HG03575 (cell line): Measurements from ENCODE around the gene DDX51.

Experiments used
- ATAC-seq: cut with Tn5 transposase; IDR thresholded peaks from one replicate; pipeline ENCODE4 v1.9.1; 2021; ENCODE audit not compliant: unreplicated experiment, insufficient number of reproducible peaks, low FRiP score; ENCODE audit errors: extremely low read depth

Gene DDX51

DNA sequence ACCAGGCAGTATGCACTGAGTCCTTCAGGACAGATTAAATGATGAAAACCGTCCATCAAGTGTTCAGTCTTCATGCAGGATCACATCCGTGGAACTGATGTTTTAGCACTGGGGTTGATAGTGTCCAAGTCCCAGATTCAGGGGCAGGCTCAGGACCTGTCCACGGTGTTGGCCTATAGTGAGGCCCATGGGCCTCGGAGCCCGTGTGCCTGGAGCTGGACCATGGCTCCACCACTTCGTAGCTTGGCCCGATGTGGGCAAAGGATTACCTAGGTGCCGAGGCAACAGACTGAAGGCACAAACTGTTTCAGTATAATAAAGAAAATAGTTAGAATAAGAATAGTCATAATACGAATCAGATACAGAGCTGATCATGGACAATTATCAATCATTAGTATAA lies 41.8 kb downstream of the DDX51 start:
- ATAC-seq = no peak

DNA sequence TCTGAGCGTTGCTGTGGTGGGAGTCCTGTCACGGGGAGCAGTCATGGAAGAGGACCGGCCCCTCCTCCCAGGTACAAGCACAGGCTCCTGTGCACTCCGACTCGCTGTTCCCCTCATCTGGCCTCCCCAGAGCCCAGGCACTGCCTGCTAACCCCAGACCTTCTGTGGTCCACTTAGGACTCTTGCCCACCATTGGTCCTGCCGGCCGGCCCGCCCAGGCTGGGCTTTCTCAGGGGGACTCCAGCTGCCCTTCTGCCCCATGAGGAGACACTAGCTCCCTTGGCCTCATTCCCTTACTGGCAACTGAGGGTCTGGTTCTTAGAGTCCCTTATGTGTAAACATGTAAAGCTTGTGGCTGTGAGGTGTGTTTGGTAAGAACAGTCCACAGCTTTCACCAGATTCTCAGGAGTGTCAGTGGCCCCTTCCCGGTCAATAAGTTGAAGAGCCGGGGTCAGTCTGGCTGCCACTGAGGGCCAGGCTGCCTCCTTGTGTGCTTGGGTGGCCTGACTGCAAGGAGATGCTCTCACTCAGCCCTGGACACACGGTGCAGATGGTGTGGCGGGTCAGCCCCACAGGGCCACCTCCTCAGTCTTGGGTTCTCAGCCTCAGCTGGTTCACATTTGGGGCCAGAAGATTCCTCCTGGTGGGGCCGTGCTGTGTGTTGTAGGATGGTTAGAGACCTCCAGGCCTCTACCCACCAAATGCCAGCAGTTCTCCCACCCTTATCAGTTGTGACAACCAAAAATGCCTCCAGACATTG lies 43.6 kb downstream of the DDX51 start:
- no peak for ATAC-seq

DNA sequence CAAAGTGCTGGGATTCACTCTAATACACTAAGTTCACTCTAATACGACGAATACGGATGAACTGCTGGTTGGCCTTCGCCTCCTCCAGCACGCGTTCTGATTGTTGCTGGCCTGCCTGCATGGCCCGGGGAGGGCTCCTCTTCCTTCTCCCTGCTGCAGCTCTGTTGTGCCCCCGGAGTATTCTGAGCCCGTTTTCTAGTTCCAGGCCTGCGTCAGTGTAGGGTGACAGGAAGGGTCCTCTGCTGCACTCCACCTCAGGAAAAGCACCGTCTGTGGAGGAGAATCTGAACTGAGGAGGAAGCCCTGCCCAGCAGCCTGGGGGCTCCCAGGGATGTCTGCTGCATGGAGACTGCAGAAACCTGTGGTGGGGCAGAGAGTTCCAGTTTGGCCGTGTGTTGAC lies 44.4 kb downstream of the DDX51 start:
- ATAC-seq = no peak

- no peak for ATAC-seq
Measured at GRCh38 chr12:132095520-132096409, 48.4 kb downstream of the DDX51 start.

GRCh38 chr12:132094269-132094891 lies 49.7 kb downstream of the DDX51 start:
- no peak for ATAC-seq

GRCh38 chr12:132089407-132089910 lies 54.7 kb downstream of the DDX51 start:
- no peak for ATAC-seq
